NCI-H1930 (cell line): ENCODE results near the gene VPS35.
"Not testable (repeated sequence)": the region's sequence is repeated elsewhere in the genome, so short reads cannot be mapped to it uniquely, and the experiment has no call there.

ENCODE experiments used
- DNase-seq, 2 experiments: peaks; one replicate each; lab custom pipeline; 2025; lab: John Stamatoyannopoulos, UW

VPS35 gene

DNA sequence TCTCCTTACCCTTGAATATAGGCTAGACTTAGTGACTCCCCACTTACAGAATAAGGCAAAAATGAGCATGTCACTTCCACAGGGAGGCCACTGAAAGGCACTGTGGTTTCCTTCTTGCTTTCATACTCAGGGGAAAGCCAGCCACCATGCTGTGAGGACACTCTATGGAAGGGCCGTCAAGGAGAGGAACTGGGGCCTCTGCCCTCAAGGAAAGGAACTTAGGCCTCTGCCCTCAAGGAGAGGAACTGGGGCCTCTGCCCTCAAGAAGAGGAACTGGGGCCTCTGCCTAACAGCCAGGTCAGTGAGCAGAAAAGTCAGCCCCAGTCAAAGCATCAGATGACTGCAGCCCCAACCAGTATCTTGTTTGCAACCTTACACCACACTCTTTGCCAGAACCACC is 30.1 kb downstream of the VPS35 start:
- DNase-seq, result no peak

DNA sequence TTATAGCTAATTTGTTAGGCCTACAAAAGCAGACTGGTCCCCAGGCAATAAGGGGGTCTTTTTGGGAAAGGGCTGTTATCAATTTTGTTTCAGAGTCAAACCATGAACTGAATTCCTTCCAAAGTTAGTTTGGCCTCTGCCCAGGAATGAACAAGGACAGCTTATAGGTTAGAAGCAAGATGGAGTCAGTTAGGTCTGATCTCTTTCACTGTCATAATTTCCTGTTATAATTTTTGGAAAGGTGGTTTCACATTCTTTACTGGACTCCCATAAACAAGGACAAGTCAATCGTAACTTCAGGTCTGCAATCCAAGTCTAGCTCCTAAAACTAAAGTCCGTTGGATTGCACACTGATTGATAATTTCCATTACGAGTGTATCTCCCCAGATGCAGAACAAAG is 37.7 kb downstream of the VPS35 start:
- DNase-seq, result no peak

DNA sequence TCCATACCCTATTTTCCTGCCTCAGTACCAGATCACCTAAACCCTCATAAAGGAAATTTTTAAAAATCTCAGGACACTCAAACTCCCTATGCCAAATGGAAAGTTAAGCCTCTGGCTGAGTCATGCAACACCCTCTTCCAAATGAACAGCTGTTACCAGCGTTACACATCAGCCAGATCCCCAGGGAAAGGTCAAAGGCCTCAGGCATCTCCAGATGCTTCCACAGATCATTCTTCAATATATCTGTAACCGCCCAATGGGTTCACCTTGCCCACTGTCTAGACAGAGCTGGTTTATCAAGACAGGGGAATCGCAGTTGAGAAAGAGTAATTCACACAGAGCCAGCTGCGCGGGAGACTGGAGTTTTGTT is 38.7 kb downstream of the VPS35 start:
- no peak for DNase-seq

DNA sequence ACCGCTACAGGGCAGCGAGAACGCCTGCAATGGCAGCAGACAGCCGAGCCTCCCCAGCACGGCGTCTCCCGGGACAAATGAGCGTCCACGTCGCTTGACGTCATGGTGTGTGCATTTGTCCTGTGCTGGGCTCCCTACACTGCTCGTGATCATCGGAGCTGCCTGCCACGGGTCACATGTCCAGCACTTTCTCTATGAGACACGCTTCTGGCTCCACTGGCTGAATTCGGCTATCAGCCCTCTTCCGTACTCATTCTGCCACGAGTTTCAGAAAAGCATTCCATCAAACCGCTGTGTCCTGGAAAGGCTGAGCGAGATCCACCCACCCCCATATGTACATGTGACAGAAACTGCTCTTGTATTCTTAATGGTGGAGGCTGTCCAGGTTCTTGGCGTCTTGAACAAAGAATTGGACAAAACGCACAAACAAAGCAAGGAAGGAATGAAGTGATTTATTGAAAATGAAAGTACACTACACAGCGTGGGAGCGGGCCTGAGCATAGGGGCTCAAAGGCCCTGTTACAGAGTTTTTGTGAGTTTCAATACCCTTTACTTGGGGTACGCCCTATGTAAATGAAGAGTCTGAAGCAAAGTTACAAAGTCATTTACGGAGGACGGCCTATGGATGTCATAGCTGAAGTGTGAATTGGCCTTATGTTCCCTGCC is 39.3 kb downstream of the VPS35 start:
- no peak for DNase-seq

DNA sequence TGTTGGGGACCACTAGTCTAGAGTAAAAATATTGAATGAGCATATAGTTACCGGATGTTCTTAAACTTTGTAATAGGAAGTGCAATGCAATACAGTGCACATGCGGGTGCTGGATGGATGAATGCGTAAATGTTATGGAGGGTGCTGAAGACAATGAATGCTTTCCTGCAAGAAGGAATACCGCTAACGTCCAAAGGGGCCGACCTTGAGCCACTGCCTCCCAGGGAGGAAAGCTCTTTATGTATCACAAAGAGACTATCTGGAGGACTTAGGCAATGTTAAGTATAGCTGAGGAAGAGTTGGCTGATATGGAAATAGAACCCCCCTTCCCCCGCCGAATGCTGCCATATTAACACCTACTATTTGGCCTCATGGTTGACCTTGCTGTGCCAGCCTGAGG is 40.3 kb downstream of the VPS35 start:
- no peak for DNase-seq

DNA sequence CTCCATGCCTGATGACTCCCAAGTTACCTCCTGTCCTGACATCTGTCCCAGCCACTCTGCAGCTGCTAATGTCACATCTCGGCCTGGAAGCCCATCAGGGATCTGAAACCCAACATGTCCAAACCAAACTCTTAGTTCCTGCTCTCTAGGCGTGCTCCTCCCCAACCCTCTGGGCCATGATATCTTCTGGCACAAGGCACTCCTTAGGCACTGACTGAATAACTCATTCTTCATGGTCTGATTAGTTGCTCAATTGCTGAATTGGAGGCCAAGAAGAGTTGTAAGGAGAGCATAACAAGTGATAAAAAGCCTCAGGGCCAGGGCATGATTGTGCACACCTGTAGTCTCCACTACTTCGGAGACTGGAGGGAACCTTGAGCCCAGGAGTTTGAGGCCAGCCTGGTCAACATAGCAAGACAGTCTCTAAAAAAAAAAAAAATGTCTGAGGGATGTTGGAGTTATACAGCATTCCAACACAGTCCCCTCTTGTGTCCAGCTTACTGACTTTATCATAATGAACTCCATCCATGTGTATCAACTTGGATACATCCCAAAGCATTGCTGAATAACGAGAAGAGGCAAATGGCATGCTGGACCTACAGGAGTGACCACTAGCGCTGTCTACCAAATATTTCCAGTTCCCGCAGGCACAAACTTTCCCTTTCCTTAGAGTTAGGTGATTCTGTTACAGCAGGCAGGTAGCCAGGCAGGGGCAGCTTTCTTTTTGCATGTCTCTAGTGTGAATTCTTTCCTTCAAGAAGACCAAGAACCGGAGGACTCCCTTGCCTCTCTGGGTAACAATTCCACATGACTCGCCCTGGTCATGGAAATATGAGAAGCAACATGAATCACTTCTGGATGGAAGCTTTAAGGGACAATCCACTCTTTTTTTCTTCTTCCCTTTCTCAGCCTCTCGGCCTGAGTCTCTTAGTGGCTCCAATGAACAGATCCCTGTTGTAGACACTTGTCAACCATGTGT is 49.7 kb downstream of the VPS35 start:
- DNase-seq, result no peak

DNA sequence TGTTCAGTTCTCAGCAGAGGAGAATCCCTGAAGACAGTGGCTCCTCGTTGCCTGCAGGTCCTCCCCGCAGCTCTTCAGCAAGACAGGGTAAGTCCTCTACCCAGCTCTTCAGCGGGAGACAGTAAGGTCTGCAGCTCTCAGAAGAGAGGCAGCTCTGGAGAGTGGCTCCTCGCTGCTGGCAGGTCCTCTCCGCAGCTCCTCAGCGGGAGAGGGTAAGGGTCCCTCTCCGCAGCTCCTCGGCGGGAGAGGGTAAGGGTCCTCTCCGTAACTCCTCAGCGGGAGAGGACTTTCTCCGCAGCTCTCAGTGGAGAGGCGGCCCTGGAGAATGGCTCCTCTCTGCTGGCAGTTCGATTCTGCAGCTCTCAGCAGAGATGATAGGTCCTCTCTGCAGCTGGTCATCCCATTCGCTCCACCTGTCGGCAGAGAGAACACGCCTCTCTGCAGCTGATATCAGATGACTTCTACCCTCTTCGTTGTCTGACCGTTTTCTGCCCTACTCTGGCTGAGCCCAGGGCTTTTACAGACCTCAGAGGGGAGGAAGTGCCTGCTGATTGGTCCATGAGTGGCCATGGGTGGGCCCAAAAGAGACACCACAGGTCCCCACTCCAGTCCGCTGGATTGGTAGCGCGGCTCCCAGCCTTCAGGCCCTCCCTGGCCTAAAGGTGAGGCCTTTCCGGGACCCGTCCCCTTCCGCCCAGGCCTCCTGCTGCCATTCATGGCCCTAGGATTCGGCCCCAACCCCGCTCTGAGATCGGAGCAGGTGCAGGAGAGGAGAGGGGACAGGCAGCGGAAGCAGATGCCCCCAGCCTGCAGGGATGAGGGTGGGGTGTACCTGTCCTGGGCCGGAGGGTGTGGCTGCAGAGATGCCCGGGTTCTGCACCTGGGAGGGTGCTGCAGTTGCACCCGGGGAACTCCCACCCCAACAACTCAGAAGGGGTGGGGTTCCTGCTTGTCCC is 55.9 kb downstream of the VPS35 start:
- DNase-seq, result no peak

DNA sequence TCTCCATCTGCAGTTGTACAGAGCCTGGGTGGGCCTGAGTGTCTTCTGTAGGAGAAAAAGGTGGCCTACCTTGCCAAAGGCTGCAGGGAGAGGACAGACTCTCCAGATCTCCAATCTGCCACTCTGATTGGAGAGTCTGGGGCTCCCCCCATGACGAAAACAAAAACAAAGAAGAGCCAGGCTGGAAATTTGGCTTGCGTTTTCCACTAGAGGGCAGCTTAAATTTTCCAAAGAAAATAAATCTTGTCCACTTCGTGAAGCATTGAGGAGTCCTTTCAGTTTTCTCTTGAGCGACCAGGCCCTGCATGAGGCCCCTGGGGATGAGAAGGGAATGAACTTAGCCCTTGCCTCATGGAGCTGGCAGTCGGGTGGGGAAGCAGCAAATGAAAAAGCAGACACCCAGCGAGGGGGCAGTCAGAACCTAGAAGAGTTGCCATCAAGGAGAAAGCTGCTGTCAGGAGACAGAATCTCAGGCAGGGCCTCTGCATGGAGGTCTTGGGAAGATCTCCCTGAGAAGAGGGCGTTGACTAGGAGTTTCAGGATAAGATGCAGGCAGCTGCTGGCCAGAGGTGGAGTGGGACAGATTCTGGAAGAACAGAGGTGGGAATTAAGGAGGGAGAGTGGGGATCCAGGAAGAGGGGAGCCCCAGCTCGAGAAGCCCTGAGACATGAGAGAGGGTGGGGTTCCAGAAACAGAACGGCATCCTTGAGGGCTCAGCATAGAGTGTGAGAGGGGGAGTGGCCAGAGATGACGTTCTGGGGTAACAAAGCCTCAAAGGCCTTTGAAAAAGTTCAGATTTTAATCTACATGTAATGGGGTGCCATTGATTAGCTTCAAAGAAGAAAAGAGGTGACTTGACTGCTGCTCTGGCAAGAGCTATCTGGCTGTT is 59.4 kb downstream of the VPS35 start:
- no peak for DNase-seq

DNA sequence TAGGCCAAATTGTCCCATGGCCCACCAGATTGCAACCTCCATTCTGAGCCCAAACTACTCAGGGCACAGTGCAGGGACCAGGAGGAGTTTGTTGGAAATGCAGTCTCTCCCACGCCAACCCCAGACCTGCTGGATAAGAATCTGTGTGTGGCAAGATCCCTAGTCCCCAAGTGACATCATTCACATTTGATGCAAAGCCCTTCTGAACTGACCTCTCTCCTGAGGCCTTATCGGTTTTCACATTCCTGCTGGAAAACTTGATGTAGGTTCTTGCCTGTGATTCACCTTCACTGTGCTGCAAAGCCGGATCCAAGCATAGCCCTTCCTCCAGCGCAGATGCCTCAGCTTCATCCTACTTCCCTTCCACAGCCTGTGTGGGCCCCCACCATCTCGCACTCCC is 61.2 kb downstream of the VPS35 start:
- no peak for DNase-seq

DNA sequence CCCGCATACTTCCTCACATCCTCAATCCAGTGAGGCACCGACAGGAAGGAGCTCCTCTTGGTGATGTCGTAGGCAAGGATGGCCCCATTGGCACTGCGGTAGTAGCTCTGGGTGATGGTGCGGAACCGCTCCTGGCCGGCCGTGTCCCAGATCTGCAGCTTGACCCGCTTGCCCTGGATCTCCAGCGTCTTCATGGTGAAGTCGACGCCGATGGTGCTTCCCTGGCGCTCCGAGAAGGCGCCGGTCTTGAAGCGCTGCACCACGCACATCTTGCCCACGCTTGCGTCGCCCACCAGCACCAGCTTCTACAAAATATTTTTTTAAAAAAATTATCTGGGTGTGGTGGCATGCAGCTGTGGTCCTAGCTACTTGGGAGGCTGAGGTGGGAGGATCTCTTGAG is 62.3 kb downstream of the VPS35 start:
- DNase-seq, result not testable (repeated sequence)

DNA sequence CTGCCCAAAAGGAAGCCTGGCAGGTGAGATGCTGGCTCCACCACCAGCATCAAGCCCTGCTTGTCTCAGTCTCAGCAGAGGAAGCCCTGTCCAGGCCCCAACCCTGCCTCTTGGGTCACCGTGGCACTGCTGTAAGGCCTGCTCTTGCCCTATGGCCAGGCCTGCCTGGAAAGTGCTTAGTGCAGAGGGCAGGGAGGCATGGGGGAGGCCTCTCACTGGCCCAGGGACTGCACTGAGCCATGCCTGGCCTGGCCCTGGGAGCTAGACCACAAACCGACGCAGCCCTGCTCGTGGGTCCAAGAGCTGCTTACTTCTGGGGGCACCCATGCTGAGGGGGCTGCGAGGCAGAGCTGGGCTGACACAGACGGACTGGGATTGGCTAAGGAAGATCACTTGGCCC is 64.1 kb downstream of the VPS35 start:
- DNase-seq, result not testable (repeated sequence)

DNA sequence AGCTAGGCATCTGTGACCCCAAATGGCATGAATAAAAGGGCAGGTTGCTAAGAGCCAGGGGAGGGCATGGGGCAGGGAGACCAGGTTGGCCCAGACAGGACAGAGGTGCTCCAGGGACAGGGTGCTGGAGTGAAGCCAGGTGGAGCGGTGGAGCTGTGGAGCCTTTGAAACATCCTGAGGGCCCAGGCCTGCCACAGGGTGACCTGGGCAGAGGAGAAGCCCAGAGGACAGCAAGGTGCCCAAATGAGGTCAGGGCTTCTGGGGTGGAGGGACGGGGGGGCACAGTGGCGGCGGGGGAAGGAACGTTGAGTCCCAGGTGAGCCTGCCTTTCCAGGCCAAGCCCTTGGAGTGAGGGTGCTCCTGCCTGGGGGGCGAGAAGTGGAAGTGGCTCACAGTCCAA is 65.3 kb downstream of the VPS35 start:
- not testable (repeated sequence) for DNase-seq

DNA sequence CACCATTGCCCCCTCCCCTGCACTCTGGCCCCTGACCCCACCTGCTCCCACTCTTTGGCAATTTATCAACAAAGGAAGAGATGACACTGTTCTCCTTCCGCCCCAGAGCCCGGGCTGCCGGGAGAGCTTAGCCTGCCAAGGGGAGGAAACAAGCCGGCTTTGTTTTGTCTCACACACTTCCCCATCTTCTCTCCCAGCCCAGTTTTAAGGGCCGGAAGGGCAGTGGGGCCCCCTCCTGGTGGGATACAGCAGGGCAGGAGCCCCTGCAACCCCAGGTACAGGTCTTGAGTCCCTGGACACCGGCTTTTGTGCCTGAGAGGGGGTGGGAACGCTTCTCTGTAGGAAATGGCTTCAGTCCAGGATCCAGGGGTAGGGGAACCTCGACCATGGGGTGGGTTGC is 65.7 kb downstream of the VPS35 start:
- not testable (repeated sequence) for DNase-seq

DNA sequence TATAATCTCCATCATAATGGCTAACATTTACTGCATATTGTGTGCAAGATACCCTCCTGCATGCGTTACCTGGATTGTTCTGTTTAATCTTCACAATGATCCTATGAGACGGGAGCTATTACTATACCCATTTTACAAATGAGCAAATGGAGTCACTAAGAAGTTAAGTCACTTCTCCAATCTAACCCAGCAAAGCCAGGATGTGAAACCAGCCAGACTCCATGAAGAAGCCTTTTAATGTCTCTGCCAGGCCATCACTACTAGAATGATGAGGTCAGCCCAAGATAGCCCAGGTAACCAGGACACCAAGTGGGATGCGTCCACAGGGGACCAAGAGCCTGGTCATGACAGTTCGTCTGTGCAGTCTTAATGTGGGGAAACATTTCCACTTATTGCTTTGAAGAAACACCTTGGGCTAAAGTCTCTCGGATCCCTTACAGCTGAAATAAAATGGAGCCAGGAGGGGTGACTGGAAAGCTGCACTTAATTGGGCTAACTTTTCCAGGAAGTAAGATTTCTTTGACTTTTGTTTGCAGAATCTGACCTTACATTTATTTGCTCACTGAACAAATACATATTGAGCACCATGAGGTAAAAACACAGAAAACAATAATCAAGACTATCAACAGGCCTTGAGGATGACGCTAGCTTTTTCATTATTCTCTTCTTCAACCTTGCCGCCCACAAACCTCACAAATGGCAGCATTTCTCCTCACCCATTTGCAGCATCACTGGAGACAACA is 66.9 kb downstream of the VPS35 start:
- no peak for DNase-seq

DNA sequence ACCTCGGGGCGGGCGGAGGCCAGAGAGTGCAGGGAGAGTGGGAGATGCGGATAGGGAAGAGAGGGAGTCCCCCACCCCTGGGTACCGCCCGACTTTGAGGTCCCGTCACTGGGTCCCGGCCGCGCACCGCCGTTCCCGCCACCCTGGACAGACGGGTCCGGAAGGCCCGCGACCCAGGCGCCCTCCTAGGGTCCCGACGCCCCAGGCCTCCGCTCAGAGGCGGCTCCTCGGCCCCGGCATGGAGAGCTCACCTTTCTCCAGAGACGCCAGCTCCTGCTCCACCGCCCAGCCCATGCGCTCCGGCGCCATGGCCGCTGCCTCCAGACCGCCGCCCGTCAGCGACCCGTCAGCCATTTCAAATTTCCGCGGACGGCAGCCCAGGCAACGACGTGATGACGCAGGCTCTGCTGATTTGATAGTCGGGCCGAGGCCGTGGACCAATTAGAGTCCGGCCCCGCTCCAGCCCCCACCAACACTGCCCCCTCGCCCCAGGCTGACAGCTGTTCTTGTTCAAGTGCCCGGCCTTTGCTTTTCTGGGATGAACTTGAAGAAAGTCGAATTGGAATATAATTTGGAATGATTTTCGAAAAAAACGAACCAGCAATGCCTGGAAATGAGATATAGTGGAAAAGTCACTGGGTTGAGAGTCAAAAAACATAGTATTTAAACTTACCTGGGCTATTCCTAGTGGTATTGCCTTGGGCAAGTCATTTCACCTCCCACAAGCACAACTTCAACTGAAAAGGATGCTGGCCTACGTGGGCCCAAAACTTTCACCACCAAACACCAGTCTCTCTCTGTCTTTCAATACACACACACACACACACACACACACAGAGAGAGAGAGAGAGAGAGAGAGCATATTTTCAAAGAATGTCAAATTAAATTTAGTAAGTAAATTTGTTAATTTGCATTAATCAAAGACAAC is 67.7 kb downstream of the VPS35 start, which contains the start of gene SHCBP1:
SHCBP1 (minus strand) TSS at position 374 of the 928 bp plus-strand sequence; CDS start at position 354, 20 bp downstream.
- DNase-seq, result peak; percentile 49 to 65

DNA sequence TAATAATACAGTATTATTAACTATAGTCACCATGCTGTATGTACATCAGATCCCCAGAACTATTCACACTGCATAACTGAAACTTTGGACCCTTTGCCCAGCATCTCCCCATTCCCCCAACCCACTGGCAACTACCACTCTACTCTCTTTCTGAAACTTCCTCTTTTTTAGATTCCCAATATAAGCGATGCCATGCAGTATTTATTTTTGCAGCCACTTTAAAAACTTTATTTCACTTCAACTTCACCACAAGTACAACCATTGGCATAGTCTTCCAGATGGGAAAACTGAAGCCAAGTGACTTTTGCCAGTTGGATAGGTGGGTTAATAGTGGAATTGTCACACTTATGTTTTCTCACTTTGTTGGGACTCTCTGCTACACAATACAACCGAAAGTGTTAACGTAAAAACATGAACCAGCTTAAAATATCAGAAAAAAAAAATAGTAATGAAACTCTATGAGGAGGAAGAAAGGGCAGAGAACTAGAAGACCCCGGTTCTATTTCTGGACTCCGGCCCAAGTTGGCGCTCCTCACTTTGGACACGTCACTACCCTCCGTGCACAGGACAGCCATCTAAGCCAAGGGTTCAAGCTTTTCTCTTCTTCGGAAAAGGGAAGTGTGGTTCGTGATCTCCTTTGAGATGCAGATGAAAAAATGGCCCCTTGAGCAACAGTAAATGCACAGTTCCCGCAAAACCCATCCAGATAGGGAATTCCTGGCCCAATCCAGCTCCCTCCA is 68.5 kb downstream of the VPS35 start:
- DNase-seq, result no peak

DNA sequence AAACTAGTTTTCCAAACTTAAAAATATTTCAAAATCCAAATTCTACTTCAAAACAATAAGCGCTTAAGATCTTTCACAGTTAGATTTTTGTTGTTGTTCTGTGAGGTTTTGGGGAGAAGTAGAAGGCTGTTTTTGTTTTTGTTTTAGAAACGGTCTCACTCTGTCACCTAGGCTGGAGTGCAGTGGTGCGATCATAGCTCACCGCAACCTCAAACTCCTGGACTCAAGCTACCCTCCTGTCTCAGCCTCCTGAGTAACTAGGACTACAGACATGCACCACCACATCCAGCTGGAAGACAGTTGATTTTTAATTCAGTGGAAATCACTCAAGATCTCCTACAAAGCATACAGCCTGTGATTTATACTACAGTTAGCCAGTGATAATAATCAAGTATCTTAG is 70.5 kb downstream of the VPS35 start:
- no peak for DNase-seq

DNA sequence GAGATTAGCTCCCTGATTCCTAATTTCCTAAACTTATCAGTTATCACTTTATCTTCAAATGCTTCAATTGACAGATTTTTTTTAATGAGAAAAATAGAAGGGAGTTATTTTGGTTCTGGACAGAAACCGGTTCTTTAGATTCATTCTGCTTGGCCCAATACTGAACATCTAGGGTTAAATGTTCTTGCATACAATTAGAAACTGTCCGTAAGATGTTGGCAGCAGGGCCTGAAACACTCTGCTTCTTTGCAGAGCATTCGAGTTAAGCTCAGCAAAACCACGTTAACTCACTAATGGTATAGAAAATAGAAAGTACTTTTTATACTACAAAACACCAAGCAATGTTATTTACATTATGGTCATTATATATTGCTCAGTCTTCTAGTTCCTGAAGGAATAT is 75.0 kb downstream of the VPS35 start:
- no peak for DNase-seq

DNA sequence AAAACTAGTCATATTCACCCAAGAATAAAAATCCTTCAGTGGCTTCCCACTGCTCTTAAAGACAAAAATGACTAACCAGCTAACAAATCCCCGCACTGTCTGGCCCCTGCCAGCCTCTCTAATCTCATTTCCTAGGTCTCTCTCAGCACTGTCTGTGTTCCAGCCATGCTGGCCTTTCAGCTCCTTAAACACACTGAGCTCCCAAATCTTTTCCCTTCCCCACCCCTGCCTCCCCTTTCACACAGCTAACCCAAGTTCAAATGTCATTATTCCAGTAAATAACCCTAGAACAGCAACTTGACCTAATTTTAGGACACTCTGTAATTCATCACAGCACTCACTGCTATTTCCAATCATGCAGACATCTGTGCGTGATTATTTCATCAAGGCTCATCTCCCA is 75.6 kb downstream of the VPS35 start:
- no peak for DNase-seq
